ENCODE data around the gene PACSIN2.

Gene PACSIN2

DNA sequence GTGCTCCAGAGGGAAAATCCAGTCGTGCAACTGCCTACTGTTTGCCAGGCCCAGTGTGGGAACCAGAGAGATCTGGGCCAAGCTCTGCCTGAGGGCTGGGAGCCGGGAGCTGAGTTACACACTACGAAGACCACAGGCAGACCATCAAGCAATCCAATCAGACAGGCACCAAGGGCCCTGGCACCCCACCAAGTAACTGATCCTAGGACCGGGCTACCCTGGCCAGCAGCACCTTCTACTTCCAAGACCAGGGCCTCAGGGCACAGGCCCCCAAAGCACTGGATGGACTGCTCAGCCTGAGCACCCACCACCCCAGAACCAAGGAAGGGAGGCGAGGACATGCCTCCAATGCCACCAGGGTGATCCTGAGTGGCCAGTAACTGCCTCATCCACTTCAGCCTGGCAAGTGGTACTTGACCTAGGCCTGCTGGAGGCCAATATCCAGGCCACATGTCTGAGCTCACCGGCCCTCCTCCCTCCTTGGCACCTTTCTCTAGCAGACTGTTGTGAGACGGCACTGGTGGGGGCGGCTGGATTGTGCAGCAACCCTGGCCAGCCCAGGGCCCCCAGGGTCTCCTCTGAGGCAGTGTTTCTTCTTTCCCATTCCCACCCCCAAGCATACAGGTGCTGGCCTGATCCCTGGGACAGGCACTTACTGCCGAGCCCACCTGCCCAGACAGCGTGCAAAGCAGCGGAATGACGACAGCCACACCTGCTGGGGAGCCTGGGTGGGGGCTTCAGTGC, 137.2 kb downstream of the PACSIN2 start:
- Histone ChIP-seq H3K36me3 (ENCODE audit: insufficient read depth, low read length) (peaks cover 92% of the 10 kb centered on the region), H3K9ac (ENCODE audit: low read depth, low read length) (no peak overlapping the region), H3K27ac (ENCODE audit: low read depth, low read length) (no peak overlapping the region), H3K9me3 (ENCODE audit: insufficient read depth, low read depth, low read length) (no peaks in the 10 kb centered on the region), H3K4me1 (ENCODE audit: insufficient read depth, low read length) (peaks cover 3% of the 10 kb centered on the region; the same call in 1 of the 2 replicates), H3K27me3 (ENCODE audit: insufficient read depth, low read length) (no peaks in the 10 kb centered on the region), H3K4me3 (ENCODE audit: low read length) (no peak overlapping the region)
- 87% methylated on average over 12 of the region's 12 CpGs for WGBS

DNA sequence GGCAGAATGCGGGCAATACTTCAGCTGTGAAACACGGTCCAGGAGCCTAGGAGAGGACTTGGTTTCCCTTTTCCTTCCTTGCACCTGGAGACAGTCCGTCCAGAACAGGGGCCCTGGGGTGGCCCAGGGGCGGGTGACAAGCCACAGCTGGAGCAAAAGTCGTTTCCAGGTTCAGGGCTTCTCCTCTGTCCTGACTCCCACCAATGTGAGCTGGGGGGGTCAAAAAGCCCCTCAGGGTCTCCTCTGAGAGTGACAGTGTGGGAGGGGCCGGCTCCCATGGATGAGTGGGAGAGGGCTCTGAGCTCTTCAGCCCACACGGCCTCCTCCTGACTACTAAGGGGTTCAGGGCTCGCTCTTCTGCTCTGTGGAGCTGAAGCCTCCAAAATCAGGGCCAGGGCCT, 137.8 kb downstream of the PACSIN2 start:
- H3K9me3 ChIP-seq (ENCODE audit: insufficient read depth, low read depth, low read length): no peaks in the 10 kb centered on the region
- 94% methylated on average over 8 of the region's 8 CpGs for WGBS
- no peak overlapping the region for H3K27ac ChIP-seq (ENCODE audit: low read depth, low read length)
- peaks cover 92% of the 10 kb centered on the region for H3K36me3 ChIP-seq (ENCODE audit: insufficient read depth, low read length)
- no peak overlapping the region for H3K9ac ChIP-seq (ENCODE audit: low read depth, low read length)
- H3K4me3 ChIP-seq (ENCODE audit: low read length): no peak overlapping the region
- peaks cover 2% of the 10 kb centered on the region; the same call in 1 of the 2 replicates for H3K4me1 ChIP-seq (ENCODE audit: insufficient read depth, low read length)
- H3K27me3 ChIP-seq (ENCODE audit: insufficient read depth, low read length): no peaks in the 10 kb centered on the region

DNA sequence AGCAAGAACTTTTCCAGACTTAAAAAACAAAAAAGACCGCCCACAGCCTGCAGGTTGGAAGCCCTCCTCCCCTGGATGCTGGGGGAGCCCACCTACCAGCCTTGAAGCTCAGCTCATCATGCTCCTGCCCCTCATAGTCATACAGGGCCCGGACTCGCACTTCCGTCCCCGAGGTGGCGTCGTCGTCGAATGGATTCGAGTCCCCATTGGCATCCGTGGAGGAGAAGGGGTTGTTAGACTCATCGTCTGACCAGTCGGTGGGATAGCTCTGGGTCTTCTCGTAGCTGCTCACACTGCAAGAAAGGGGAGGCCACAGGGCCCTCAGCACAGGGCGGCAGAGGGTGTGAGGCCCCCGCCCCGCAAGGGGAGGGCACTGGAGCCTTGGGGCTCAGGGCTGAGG, 138.9 kb downstream of the PACSIN2 start:
- no peaks in the 10 kb centered on the region for H3K4me1 ChIP-seq (ENCODE audit: insufficient read depth, low read length)
- H3K27me3 ChIP-seq (ENCODE audit: insufficient read depth, low read length): no peaks in the 10 kb centered on the region
- H3K27ac ChIP-seq (ENCODE audit: low read depth, low read length): no peak overlapping the region
- no peak overlapping the region for H3K9ac ChIP-seq (ENCODE audit: low read depth, low read length)
- WGBS: 96% methylated on average over 17 of the region's 17 CpGs
- H3K9me3 ChIP-seq (ENCODE audit: insufficient read depth, low read depth, low read length): no peaks in the 10 kb centered on the region
- peaks cover 91% of the 10 kb centered on the region for H3K36me3 ChIP-seq (ENCODE audit: insufficient read depth, low read length)
- no peak overlapping the region for H3K4me3 ChIP-seq (ENCODE audit: low read length)

DNA sequence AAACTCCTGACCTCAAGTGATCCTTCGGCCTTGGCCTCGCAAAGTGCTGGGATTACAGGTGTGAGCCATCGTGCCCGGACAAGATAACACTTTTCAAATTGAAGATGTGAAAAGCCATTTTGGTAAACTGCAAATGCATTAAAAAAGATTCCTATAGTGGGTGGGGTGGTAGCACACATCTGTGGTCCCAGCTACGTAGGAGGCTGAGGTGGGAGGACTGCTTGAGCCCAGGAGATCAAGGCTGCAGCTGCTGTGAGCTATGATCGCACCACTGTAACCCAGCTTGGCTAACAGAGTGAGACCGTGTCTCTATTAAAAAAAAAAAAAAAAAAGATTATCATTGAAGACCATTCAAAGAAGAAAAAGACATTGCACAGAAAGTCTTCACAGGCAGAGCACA, 140.9 kb downstream of the PACSIN2 start:
- no peak overlapping the region for H3K9ac ChIP-seq (ENCODE audit: low read depth, low read length)

DNA sequence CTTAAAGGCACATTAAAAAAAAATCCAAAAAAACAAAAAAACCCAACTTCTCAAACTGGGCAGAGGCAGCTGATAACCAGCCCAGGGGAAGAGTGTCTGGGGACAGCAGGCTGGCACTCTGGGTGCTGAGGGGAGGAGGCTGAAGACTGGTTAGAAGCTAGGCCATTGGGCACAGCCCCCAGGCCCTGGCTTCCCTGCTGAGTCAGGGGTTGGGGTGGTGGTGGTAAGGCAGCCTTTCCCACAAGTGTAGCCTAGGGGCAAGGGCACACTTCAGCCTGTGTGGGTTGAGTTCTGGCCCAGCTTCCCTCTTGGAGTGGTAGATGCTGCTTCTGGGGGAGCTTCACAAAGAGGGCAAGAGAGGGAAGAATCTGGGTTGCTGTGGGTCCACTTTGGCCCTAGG, 141.6 kb downstream of the PACSIN2 start:
- H3K9ac ChIP-seq (ENCODE audit: low read depth, low read length): no peak overlapping the region
- H3K36me3 ChIP-seq (ENCODE audit: insufficient read depth, low read length): peaks cover 78% of the 10 kb centered on the region
- H3K9me3 ChIP-seq (ENCODE audit: insufficient read depth, low read depth, low read length): no peaks in the 10 kb centered on the region
- H3K27me3 ChIP-seq (ENCODE audit: insufficient read depth, low read length): no peaks in the 10 kb centered on the region
- H3K4me1 ChIP-seq (ENCODE audit: insufficient read depth, low read length): no peaks in the 10 kb centered on the region
- no peak overlapping the region for H3K4me3 ChIP-seq (ENCODE audit: low read length)
- no peak overlapping the region for H3K27ac ChIP-seq (ENCODE audit: low read depth, low read length)

More for the DNA sequence above, 140.9 kb downstream of the PACSIN2 start:
- no peak overlapping the region for H3K27ac ChIP-seq (ENCODE audit: low read depth, low read length)
- no peaks in the 10 kb centered on the region for H3K4me1 ChIP-seq (ENCODE audit: insufficient read depth, low read length)
- peaks cover 84% of the 10 kb centered on the region for H3K36me3 ChIP-seq (ENCODE audit: insufficient read depth, low read length)
- no peak overlapping the region for H3K4me3 ChIP-seq (ENCODE audit: low read length)
- 91% methylated on average over 6 of the region's 7 CpGs for WGBS
- no peaks in the 10 kb centered on the region for H3K27me3 ChIP-seq (ENCODE audit: insufficient read depth, low read length)
- no peaks in the 10 kb centered on the region for H3K9me3 ChIP-seq (ENCODE audit: insufficient read depth, low read depth, low read length)

DNA sequence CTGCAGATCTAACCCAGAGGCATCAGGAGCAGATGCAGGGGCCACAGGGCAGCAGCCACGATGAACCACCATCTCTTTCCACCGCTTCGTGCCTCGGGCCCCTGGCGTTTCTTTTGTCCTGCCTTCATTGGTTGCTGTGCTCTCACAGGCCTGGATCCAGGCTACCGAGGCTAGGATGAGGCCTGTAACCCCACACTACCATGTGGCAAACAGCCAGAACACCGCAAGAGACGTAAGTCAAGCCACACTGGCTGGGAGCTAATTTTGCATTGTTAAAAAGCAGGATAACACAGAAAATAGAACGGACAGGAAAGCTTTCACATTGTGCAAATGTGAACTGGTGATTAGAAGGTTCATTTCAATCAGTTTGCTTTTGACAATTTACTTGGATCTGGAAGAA, 142.1 kb downstream of the PACSIN2 start:
- Histone ChIP-seq H3K36me3 (ENCODE audit: insufficient read depth, low read length) (peaks cover 72% of the 10 kb centered on the region), H3K4me1 (ENCODE audit: insufficient read depth, low read length) (no peaks in the 10 kb centered on the region), H3K4me3 (ENCODE audit: low read length) (no peak overlapping the region), H3K9ac (ENCODE audit: low read depth, low read length) (no peak overlapping the region), H3K27me3 (ENCODE audit: insufficient read depth, low read length) (no peaks in the 10 kb centered on the region), H3K9me3 (ENCODE audit: insufficient read depth, low read depth, low read length) (no peaks in the 10 kb centered on the region), H3K27ac (ENCODE audit: low read depth, low read length) (no peak overlapping the region)
- WGBS: 94% methylated on average over 9 of the region's 9 CpGs

DNA sequence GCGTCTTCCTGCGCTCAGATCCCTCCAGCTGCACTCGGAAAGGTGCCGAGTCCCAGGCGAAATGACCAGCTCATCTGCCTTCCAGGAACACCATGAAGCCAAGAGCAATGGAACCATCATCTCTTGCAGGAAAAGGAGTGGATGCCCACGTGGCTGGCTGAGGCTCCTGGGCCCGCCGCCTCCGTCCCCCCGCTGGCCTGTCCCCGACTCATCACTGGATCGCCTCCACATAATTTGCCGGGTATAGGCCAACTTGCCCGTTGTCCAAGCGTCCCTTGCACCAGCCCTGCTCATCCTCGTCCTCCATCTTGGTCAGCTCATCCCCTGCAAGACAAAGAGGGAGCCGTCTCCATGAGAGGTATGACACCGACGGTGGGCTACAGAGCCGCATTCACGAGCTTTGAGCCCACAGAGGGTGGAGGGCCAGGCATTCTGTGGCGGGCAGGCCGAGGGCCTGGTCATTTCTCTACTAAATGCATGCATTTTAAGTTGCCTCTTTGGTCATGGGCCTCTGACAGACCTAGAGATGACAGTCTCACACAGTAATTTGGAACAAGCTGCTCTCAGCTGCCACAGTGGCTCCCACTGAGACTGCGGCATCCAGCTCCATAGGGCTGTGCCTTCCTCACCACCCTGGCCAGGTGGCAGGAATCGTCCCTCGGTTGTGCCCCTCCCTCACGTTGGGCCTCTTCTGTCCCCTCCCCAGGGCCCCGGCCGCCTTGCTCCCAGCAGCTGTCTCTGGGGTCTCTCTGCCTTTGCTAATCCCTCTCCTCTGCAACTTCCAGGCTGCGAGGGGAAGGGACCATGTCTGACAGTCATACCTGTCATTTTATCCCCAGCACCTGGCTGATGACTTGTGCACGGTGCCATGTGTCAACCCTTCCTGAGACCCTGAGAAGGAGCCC, 143.6 kb downstream of the PACSIN2 start:
- Histone ChIP-seq H3K36me3 (ENCODE audit: insufficient read depth, low read length) (peaks cover 58% of the 10 kb centered on the region), H3K9ac (ENCODE audit: low read depth, low read length) (no peak overlapping the region), H3K27me3 (ENCODE audit: insufficient read depth, low read length) (no peaks in the 10 kb centered on the region), H3K9me3 (ENCODE audit: insufficient read depth, low read depth, low read length) (no peaks in the 10 kb centered on the region), H3K4me3 (ENCODE audit: low read length) (no peak overlapping the region), H3K27ac (ENCODE audit: low read depth, low read length) (no peak overlapping the region), H3K4me1 (ENCODE audit: insufficient read depth, low read length) (no peaks in the 10 kb centered on the region)
- 92% methylated on average over 31 of the region's 31 CpGs for WGBS

DNA sequence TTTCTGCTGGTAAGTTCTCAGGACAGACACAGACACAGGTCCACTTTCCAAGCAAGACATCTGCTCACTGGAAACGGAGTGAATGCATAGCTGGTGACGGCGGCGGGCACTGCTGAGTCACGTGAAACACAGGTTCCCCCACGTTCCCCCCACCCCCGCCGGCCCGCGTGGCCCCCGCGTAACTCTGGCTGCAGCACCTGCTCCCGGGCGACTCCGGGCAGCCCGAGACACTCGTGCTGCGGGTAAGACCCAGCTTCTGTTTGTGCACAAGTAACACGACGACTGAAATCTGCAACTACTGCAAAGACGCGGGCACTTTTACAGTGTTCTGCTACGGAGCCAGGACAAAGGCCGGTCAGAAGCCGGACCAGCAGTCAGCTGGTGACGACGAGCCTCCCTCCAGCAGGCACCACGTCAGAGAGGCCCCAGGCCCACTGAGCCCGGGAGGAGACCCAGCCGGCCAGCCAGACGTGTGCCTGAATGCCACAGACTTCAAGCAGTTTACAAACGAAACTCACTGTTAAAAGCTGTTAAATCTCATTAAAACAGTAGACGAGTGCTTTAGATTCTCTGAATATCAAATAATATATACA, 145.0 kb downstream of the PACSIN2 start:
- no peaks in the 10 kb centered on the region for H3K27me3 ChIP-seq (ENCODE audit: insufficient read depth, low read length)
- no peak overlapping the region for H3K9ac ChIP-seq (ENCODE audit: low read depth, low read length)
- no peaks in the 10 kb centered on the region for H3K4me1 ChIP-seq (ENCODE audit: insufficient read depth, low read length)
- 92% methylated on average over 33 of the region's 33 CpGs for WGBS
- peaks cover 45% of the 10 kb centered on the region for H3K36me3 ChIP-seq (ENCODE audit: insufficient read depth, low read length)
- no peak overlapping the region for H3K4me3 ChIP-seq (ENCODE audit: low read length)
- H3K9me3 ChIP-seq (ENCODE audit: insufficient read depth, low read depth, low read length): no peaks in the 10 kb centered on the region
- no peak overlapping the region for H3K27ac ChIP-seq (ENCODE audit: low read depth, low read length)

DNA sequence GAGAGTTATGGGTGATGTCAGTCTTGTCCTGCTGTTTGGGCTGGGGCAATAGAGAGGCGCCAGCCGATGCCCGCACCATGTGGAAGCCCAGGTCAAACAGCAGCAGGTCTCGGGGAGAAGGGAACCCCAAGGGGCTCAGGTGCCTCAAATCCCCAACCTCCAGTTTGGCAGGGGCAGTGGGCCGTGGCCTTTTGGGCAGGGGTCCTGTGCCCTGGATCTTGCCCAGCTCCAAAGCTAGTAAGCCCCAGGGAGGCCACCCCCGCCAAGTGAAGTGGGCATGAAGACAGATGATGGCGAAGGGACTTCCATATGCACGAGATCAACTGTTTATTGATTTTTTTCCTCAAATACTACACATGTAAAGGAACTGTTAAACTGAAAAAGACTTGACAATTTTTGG, 145.5 kb downstream of the PACSIN2 start:
- Histone ChIP-seq H3K9ac (ENCODE audit: low read depth, low read length) (no peak overlapping the region), H3K36me3 (ENCODE audit: insufficient read depth, low read length) (peaks cover 42% of the 10 kb centered on the region), H3K27me3 (ENCODE audit: insufficient read depth, low read length) (no peaks in the 10 kb centered on the region), H3K4me1 (ENCODE audit: insufficient read depth, low read length) (no peaks in the 10 kb centered on the region), H3K9me3 (ENCODE audit: insufficient read depth, low read depth, low read length) (no peaks in the 10 kb centered on the region), H3K4me3 (ENCODE audit: low read length) (no peak overlapping the region), H3K27ac (ENCODE audit: low read depth, low read length) (no peak overlapping the region)
- 91% methylated on average over 8 of the region's 8 CpGs for WGBS

DNA sequence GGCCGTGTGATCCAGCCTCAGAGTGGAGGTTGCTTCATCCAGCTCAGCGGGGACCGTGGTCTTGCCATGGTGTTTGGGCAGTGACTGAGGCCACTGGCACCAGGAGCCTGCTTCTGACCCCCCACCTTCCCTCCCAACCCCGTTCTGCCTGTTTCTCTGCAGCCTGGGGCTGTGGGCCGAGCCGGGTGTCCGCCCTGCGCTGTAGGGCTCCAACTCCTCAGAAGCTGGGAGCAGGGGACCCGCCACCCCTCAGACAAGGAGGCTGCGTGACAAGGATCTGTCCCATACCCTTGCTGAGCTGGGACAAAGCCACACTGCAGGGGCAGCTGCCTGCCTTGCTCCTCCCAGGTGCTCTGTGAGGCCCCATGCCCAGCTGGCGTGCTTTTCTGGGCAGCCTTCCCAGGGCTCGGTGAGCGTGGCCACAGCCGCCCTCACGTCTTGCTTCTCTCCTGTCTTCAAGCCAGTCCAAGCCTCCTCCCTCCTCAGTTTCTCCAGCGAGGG, 146.1 kb downstream of the PACSIN2 start:
- H3K36me3 ChIP-seq (ENCODE audit: insufficient read depth, low read length): peaks cover 35% of the 10 kb centered on the region
- no peak overlapping the region for H3K4me3 ChIP-seq (ENCODE audit: low read length)
- H3K27ac ChIP-seq (ENCODE audit: low read depth, low read length): no peak overlapping the region
- WGBS: 97% methylated on average over 16 of the region's 16 CpGs
- no peaks in the 10 kb centered on the region for H3K4me1 ChIP-seq (ENCODE audit: insufficient read depth, low read length)
- H3K9ac ChIP-seq (ENCODE audit: low read depth, low read length): no peak overlapping the region
- no peaks in the 10 kb centered on the region for H3K9me3 ChIP-seq (ENCODE audit: insufficient read depth, low read depth, low read length)
- H3K27me3 ChIP-seq (ENCODE audit: insufficient read depth, low read length): no peaks in the 10 kb centered on the region

DNA sequence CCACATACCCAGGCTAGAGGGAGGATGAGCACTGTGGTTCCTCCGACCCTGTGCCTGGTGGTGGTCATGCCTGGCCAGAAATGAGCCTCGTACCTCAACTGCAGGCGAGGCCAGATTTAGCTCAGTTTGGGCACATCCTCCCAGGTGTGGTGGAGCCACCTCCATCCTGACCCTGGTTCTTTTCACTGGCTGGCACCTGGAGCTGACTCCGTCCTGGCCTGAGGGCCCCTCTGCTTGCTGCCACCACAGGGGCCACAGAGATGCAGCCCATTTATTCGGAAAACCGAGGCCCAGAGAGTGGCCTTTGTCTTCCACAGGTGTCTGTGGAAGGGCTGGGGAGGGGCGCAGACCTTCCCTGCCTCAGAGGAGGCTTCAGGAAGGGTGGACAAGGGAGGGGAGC, 148.8 kb downstream of the PACSIN2 start:
- WGBS: 88% methylated on average over 7 of the region's 7 CpGs
- no peaks in the 10 kb centered on the region for H3K27me3 ChIP-seq (ENCODE audit: insufficient read depth, low read length)
- H3K36me3 ChIP-seq (ENCODE audit: insufficient read depth, low read length): peaks cover 12% of the 10 kb centered on the region
- H3K27ac ChIP-seq (ENCODE audit: low read depth, low read length): no peak overlapping the region
- no peaks in the 10 kb centered on the region for H3K9me3 ChIP-seq (ENCODE audit: insufficient read depth, low read depth, low read length)
- no peak overlapping the region for H3K9ac ChIP-seq (ENCODE audit: low read depth, low read length)
- no peaks in the 10 kb centered on the region for H3K4me1 ChIP-seq (ENCODE audit: insufficient read depth, low read length)
- H3K4me3 ChIP-seq (ENCODE audit: low read length): no peak overlapping the region

Measured in HUES64 (cell line).